Stimulated activated naive CD8-positive, alpha-beta T cell treated with anti-CD3 and anti-CD28 coated beads, Interleukin-15, Interleukin-2, amounts not matched to agents 100 U/mL and 50 U/mL, for 24 hours (primary cell): ENCODE results near the gene ALDH16A1.
"Not testable (repeated sequence)": the region's sequence is repeated elsewhere in the genome, so short reads cannot be mapped to it uniquely, and the experiment has no call there.

Experiments used
- ATAC-seq: fragments of 150-1000 bp; cut with Tn5 transposase; one replicate; pipeline ENCODE4 v1.10.0; 2021
- DNase-seq: peaks from one replicate; pipeline ENCODE4 v3.0.0; 2021

Gene ALDH16A1

DNA sequence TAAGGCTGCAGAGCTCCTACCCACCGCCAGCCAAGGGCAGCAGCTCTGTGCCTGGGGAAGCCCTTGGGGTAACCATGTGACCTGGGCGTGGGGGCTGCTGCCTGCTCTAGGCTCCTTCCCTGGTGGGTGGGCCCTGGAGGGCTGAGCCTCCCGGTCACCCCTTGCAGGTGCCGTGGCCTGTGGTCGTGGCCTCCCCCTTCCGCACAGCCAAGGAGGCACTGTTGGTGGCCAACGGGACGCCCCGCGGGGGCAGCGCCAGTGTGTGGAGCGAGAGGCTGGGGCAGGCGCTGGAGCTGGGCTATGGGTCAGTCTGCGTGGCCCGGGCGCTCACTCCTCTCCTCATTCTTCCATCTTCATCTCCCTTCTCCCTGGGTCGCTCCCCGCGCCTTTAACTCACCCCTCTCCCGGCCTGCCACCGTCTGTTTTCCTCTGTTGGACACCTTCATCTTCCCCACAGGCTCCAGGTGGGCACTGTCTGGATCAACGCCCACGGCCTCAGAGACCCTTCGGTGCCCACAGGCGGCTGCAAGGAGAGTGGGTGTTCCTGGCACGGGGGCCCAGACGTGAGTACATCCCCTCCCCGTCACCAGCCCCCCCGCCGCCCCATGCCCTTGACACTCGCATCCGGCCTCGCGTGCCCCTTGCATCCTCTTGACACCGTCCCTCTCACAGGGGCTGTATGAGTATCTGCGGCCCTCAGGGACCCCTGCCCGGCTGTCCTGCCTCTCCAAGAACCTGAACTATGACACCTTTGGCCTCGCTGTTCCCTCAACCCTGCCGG is 11.1 kb downstream of the ALDH16A1 start:
- ATAC-seq (no peak), DNase-seq (no peak)

GRCh38 chr19:49465371-49465770 is 12.3 kb downstream of the ALDH16A1 start:
- no peak for ATAC-seq
- DNase-seq = no peak

DNA sequence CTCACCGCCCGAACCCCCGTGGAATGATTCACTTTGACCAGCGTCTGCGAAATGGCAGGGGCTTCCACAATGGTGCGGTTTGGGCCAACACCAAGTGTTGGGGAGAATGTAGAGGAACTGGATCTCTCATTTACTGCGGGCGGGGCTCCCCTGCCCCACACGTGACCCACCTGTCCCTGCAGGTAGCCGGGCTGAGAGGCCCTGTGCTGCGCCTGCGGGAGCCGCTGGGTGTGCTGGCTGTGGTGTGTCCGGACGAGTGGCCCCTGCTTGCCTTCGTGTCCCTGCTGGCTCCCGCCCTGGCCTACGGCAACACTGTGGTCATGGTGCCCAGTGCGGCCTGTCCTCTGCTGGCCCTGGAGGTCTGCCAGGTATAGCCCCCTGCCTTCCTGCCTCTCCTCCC is 15.2 kb downstream of the ALDH16A1 start:
- DNase-seq = no peak

DNA sequence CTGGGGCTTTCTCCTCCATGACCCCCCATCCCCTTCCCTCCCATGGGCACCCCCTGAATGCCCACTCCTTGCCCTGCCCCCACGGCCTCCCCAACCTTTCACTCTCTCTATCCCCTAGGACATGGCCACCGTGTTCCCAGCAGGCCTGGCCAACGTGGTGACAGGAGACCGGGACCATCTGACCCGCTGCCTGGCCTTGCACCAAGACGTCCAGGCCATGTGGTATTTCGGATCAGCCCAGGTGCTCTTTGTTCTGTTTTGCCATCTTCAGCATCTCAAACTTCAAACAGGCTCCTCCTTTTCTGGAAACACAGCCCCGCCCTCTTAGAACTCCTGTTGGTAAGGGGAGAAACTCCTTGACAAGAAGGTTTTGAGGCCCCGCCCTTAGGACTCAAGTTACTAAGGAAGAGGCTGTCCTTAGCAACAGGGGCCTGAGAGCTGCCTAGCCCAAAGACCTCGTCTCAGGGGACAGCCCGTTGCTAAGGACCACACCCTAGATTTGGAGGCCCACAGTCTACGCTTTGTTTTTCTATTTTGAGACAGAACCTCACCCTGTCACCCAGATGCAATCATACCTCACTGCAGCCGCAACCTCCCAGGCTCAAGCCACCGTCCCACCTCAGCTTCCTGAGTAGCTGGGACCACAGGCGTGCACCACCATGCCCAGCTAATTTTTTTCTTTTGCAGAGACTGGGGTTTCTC is 15.9 kb downstream of the ALDH16A1 start:
- DNase-seq (peak; percentile 74), ATAC-seq (peak; percentile 77)

More for the DNA sequence above, 15.2 kb downstream of the ALDH16A1 start:
- ATAC-seq = no peak

DNA sequence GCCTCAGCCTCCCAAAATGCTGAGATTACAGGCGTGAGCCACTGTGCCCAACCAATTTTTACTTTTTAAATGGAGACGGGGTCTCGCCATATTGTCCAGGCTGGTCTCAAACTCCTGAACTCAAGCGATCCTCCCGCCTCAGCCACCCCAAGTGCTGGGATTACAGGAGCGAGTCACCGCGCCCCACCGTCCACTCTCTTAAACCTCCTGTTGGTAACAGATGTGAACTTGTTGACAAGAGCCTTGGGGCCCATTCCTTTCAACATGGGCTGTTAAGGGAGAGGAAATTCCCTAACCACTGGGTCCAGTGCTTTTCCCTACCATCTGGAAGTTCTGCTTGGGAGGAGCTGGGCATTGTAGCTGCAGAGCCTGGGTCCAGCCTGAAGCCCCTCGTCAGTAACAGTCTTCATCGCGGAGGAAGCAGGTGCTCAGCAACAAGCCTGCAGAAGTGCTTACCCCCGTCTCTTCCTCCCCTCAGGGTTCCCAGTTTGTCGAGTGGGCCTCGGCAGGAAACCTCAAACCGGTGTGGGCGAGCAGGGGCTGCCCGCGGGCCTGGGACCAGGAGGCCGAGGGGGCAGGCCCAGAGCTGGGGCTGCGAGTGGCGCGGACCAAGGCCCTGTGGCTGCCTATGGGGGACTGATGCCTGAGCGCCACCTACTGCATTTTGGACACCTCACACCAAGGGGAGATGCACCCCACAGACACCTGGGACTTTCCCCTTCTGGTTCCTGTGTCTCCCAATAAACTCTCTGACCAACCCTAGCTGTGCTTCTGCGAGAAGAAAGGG is 17.0 kb downstream of the ALDH16A1 start:
- DNase-seq (peak; percentile 89), ATAC-seq (peak; percentile 67)

DNA sequence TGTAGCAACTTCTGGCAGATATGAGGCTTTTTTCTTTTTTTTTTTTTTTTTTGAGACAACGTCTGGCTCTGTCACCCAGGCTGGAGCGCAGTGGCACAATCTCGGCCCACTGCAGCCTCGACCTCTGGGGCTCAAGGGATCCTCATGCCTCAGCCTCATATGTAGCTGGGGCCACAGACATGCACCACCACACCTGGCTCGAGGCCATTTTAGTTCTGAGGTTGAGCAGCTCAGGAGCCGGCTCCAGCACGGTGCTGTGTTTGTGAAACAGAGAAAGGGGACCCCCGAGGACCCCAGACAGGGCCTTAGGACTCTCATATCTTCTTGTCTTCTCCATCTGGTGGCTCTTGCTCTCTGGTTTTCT is 17.6 kb downstream of the ALDH16A1 start:
- ATAC-seq (no peak), DNase-seq (no peak)

GRCh38 chr19:49472936-49473335 is 19.9 kb downstream of the ALDH16A1 start:
- ATAC-seq (no peak), DNase-seq (peak; percentile 36)

DNA sequence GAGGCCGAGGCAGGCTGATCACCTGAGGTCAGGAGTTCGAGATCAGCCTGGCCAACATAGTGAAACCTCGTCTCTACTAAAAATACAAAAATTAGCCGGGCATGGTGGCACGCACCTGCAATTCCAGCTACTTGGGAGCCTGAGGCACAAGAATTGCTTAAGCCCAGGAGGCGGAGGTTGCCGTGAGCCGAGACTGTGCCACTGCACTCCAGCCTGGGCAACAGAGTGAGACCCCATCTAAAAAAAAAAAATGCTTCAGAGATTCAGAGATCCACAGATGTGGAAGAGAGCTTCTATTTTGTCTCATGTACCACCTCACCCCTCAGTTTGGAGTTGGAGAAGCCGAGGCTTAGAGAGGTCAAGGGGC is 20.5 kb downstream of the ALDH16A1 start:
- DNase-seq, ATAC-seq: not testable (repeated sequence)

DNA sequence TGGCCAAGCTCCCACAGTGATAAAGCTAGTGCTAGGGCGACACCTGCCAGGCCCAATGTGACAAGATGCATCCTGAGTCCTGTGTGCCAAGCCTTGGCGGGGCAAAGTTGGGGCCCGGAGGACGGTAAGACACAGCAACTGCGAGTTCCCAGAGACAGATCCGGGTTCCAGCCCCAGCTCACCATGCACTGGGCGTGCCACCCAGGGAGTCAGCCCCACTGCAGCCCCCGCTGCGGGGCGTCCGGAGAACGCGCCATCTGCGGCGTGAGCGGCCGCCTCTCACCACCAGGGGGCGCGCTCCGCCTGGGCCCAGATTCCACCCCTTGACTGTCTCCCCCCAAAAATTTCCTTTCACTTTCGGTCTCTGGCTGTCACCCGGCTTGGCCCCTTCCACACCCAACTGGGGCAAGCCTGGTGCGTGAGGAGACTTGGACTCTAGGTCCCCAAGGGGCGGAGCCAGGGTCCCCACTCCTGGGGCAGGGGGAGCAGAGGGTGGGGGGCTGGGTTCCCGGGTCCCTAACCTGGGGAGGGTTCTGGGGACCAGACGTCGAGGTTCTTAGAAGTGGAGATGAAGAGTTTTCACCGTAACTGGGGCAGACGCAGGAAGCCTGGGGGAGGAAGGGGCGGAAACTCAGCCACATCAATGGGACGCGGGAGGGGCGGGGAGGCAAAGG is 21.0 kb downstream of the ALDH16A1 start, which contains the start of gene FLT3LG:
Gene FLT3LG, plus strand, starts transcription at position 348 of the 674 bp plus-strand sequence. CDS start 425 bp downstream, outside the sequence.
- ATAC-seq = peak; percentile 56
- DNase-seq = peak; percentile 92

- ATAC-seq (no peak), DNase-seq (no peak)
Measured at GRCh38 chr19:49474542-49474924, 21.5 kb downstream of the ALDH16A1 start.

DNA sequence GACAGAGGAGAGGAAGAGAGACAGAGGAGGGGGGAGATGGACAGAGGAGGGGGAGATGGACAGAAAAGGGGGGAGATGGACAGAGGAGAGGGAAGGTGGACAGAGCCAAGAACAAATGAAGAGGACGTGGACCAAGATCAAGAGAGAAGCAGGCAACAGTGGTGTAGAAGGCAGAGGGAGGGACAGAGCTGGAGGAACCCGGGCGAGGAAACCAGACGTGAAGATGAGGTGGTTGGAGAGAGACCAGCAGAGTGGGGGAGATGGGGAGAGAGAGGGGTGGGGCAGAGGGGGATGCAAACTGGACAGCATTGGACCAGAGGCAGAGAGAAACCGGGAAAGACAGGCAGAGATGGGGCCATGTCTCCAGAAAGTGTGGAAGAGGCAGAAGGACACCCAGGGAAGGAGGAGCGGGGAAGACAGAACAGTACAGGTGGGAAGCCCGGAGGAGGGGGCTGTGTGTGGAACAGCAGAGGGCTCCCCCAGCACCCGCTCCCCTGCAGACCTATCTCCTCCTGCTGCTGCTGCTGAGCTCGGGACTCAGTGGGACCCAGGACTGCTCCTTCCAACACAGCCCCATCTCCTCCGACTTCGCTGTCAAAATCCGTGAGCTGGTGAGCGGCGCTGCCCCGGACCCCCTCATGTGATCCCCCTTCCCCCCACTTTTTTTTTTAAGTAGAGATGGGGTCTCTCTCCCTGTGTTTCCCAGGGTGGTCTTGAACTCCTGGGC is 22.3 kb downstream of the ALDH16A1 start:
- ATAC-seq (no peak), DNase-seq (no peak)

- ATAC-seq (peak; percentile 76), DNase-seq (peak; percentile 88)
Measured at GRCh38 chr19:49475995-49476880, 23.2 kb downstream of the ALDH16A1 start.

DNA sequence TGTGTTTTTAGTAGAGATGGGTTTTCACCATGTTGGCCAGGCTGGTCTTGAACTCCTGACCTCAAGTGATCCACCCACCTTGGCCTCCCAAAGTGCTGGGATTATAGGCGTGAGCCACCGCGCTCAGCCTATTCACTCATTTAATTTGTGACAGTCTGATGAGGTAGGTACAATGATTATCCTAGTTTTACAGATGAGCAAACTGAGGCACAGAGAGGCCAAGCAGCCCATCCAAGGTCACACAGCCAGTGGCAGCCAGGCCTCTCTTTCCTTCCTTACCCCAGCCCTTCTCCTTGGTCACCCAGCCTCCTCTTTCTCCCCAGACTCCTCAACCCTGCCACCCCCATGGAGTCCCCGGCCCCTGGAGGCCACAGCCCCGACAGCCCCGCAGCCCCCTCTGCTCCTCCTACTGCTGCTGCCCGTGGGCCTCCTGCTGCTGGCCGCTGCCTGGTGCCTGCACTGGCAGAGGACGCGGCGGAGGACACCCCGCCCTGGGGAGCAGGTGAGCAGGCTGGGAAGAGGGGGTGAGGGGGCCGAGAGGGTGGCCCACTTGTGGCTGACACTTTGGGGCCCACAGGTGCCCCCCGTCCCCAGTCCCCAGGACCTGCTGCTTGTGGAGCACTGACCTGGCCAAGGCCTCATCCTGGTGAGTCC is 27.1 kb downstream of the ALDH16A1 start:
- DNase-seq (no peak), ATAC-seq (no peak)

GRCh38 chr19:49481020-49481683 is 28.1 kb downstream of the ALDH16A1 start:
- DNase-seq (no peak), ATAC-seq (no peak)

- ATAC-seq = no peak
Measured at GRCh38 chr19:49486232-49486631, 33.2 kb downstream of the ALDH16A1 start.

GRCh38 chr19:49486710-49487276 is 33.8 kb downstream of the ALDH16A1 start:
- no peak for ATAC-seq
- DNase-seq = no peak

More at GRCh38 chr19:49486232-49486631, 33.2 kb downstream of the ALDH16A1 start:
- DNase-seq = no peak

GRCh38 chr19:49487277-49488045 is 34.4 kb downstream of the ALDH16A1 start, which contains the start of gene RPL13A:
Gene RPL13A, plus strand, starts transcription at chr19:49487608. Its CDS starts 22 bp downstream, at chr19:49487630.
- DNase-seq (peak; percentile 100), ATAC-seq (peak; percentile 88)
